ENCODE data around the gene ZSWIM6.
A peak's percentile ranks its signal among the peaks of the same experiment; 100 is the strongest.

ZSWIM6 gene

GRCh38 chr5:61293873-61294272 is 38.2 kb upstream of the ZSWIM6 start:
- Histone ChIP-seq H3K27ac (ENCODE audit: low read length) (no peak overlapping the region), H3K9me3 (ENCODE audit: control insufficient read depth in 2 of 2, low read length in 2 of 2) (no peaks in the 10 kb centered on the region), H3K4me3 (ENCODE audit: low read length in 2 of 2) (no peak overlapping the region), H3K4me1 (ENCODE audit: control insufficient read depth, insufficient read depth, low read length) (peaks cover 16% of the 10 kb centered on the region), H3K36me3 (ENCODE audit: control insufficient read depth in 2 of 2, insufficient read depth in 2 of 2, low read length in 2 of 2) (no peaks in the 10 kb centered on the region), H3K27me3 (ENCODE audit: control insufficient read depth in 1 of 2, insufficient read depth in 2 of 2, low read length in 2 of 2) (no peaks in the 10 kb centered on the region), H3K9ac (ENCODE audit: low read length in 2 of 2) (no peak overlapping the region)

DNA sequence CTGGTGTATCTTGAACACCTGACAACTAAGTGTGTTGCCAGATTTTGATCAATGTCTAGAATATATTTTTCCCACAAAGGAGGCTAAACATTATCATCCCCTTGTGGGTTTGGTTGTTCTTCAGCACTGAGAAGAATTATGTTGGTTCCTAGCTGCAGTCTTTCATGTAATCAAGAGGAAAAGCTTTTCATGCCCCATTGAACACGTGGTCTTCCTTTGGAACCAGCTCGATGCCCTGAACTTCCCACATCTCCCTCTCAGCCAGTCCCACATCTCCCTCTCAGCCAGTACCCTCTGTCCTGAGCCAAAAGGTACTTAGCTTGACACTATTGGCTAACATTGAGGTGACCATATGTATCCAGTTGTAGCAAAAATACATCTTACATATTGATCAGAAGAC is 36.7 kb upstream of the ZSWIM6 start:
- no peaks in the 10 kb centered on the region for H3K36me3 ChIP-seq (ENCODE audit: control insufficient read depth in 2 of 2, insufficient read depth in 2 of 2, low read length in 2 of 2)
- H3K4me3 ChIP-seq (ENCODE audit: low read length in 2 of 2) = no peak overlapping the region
- no peak overlapping the region for H3K9ac ChIP-seq (ENCODE audit: low read length in 2 of 2)
- no peaks in the 10 kb centered on the region for H3K9me3 ChIP-seq (ENCODE audit: control insufficient read depth in 2 of 2, low read length in 2 of 2)
- H3K4me1 ChIP-seq (ENCODE audit: control insufficient read depth, insufficient read depth, low read length) = peaks cover 22% of the 10 kb centered on the region
- H3K27ac ChIP-seq (ENCODE audit: low read length) = no peak overlapping the region
- H3K27me3 ChIP-seq (ENCODE audit: control insufficient read depth in 1 of 2, insufficient read depth in 2 of 2, low read length in 2 of 2) = no peaks in the 10 kb centered on the region

DNA sequence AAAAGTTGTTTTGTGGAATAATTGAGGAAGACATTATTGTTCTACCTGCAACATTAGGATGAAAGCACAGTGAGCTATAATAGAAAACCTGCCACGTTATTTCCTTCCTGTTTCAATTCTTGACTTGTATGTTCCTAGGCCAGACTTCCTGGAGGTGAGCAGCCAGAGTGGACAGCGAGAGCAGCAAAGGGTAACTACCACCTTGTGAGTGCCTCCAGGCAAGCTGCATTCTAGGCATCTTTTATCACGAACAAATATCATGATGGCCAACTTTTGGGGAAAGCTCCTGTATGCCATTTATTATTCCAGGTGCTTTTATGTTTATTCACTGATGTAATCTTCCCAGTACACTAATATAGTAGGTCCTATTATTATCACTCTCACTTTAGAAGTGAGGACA is 34.0 kb upstream of the ZSWIM6 start:
- Histone ChIP-seq H3K4me3 (ENCODE audit: low read length in 2 of 2) (no peak overlapping the region), H3K27me3 (ENCODE audit: control insufficient read depth in 1 of 2, insufficient read depth in 2 of 2, low read length in 2 of 2) (no peaks in the 10 kb centered on the region), H3K9ac (ENCODE audit: low read length in 2 of 2) (no peak overlapping the region), H3K4me1 (ENCODE audit: control insufficient read depth, insufficient read depth, low read length) (peaks cover 30% of the 10 kb centered on the region), H3K27ac (ENCODE audit: low read length) (no peak overlapping the region), H3K9me3 (ENCODE audit: control insufficient read depth in 2 of 2, low read length in 2 of 2) (no peaks in the 10 kb centered on the region), H3K36me3 (ENCODE audit: control insufficient read depth in 2 of 2, insufficient read depth in 2 of 2, low read length in 2 of 2) (no peaks in the 10 kb centered on the region)

- no peaks in the 10 kb centered on the region for H3K27me3 ChIP-seq (ENCODE audit: control insufficient read depth in 1 of 2, insufficient read depth in 2 of 2, low read length in 2 of 2)
- H3K27ac ChIP-seq (ENCODE audit: low read length) = peak overlapping the region; percentile 53
- peaks cover 27% of the 10 kb centered on the region for H3K4me1 ChIP-seq (ENCODE audit: control insufficient read depth, insufficient read depth, low read length)
- no peak overlapping the region for H3K9ac ChIP-seq (ENCODE audit: low read length in 2 of 2)
- H3K36me3 ChIP-seq (ENCODE audit: control insufficient read depth in 2 of 2, insufficient read depth in 2 of 2, low read length in 2 of 2) = no peaks in the 10 kb centered on the region
- H3K9me3 ChIP-seq (ENCODE audit: control insufficient read depth in 2 of 2, low read length in 2 of 2) = no peaks in the 10 kb centered on the region
- no peak overlapping the region for H3K4me3 ChIP-seq (ENCODE audit: low read length in 2 of 2)
Observed at GRCh38 chr5:61298580-61298979, 33.5 kb upstream of the ZSWIM6 start.

- Histone ChIP-seq H3K9me3 (ENCODE audit: control insufficient read depth in 2 of 2, low read length in 2 of 2) (no peaks in the 10 kb centered on the region), H3K36me3 (ENCODE audit: control insufficient read depth in 2 of 2, insufficient read depth in 2 of 2, low read length in 2 of 2) (no peaks in the 10 kb centered on the region), H3K9ac (ENCODE audit: low read length in 2 of 2) (no peak overlapping the region), H3K4me3 (ENCODE audit: low read length in 2 of 2) (no peak overlapping the region), H3K27me3 (ENCODE audit: control insufficient read depth in 1 of 2, insufficient read depth in 2 of 2, low read length in 2 of 2) (no peaks in the 10 kb centered on the region), H3K27ac (ENCODE audit: low read length) (peak overlapping the region; percentile 53), H3K4me1 (ENCODE audit: control insufficient read depth, insufficient read depth, low read length) (peaks cover 27% of the 10 kb centered on the region)
Observed at GRCh38 chr5:61299261-61299681, 32.8 kb upstream of the ZSWIM6 start.

DNA sequence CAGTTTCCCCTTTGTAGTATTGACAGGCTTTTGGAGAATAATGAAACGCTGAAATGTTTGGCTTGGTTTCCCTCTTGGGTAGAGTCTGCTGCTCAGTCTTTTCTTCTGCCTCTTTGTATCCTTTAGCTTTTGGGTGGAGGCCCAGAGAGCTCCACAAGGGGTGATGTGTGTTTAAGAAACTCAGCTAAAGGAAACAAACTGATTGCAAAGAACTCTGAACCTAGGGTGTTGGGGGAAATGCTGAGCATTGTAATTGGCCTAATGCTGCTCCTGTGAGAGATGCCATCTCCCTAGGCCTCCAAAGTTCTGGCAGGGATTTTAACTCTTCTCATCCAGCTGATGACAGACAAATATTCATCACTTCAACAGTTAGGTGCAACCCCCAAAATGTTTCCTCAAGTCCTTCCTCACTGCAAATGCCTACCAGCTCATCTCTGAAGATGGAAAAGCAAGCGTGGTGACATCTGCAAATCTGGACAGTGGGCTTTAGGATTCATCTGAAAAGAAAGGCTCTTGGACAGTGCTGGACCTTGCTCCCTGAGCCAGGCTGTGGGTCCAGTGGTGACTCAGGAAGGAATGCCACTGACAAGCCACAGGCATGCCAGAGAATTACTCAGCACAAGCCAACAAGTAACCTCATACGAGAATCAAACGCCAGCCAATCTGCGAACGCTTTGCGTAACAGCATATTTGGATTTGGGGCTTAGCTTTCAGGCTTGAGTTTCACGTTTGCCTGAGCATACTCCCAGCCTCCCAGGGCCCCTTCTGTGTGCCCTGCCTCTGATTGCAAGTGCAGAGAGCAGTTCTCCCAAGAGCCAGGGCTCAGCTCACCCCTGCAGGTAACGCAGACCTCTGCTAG is 30.5 kb upstream of the ZSWIM6 start:
- H3K9ac ChIP-seq (ENCODE audit: low read length in 2 of 2) = peak overlapping the region in 1 of 2 donors; percentile 76
- peaks cover 27% of the 10 kb centered on the region for H3K4me1 ChIP-seq (ENCODE audit: control insufficient read depth, insufficient read depth, low read length)
- H3K36me3 ChIP-seq (ENCODE audit: control insufficient read depth in 2 of 2, insufficient read depth in 2 of 2, low read length in 2 of 2) = no peaks in the 10 kb centered on the region
- no peaks in the 10 kb centered on the region for H3K9me3 ChIP-seq (ENCODE audit: control insufficient read depth in 2 of 2, low read length in 2 of 2)
- H3K27me3 ChIP-seq (ENCODE audit: control insufficient read depth in 1 of 2, insufficient read depth in 2 of 2, low read length in 2 of 2) = no peaks in the 10 kb centered on the region
- H3K4me3 ChIP-seq (ENCODE audit: low read length in 2 of 2) = peak overlapping the region in 1 of 2 donors; percentile 49
- H3K27ac ChIP-seq (ENCODE audit: low read length) = peak overlapping the region; percentile 84

DNA sequence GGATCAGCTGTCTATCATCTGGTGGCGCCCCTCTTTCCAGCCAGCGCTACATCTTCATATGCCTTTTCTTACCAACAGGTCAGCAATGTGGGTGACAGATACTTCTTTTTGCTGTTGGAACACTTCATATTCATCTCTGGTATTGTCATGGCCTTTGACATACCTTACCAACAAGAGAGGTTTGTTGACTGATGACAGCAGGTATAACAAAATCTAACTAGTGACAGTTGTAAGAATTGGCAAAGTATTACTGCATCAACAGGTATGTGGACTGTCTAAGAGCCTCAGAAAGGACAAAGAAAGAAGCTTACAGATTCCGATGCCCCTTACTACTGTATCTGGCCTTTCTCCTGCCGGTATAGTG is 29.9 kb upstream of the ZSWIM6 start:
- Histone ChIP-seq H3K27ac (ENCODE audit: low read length) (peak overlapping the region; percentile 84), H3K4me1 (ENCODE audit: control insufficient read depth, insufficient read depth, low read length) (peaks cover 27% of the 10 kb centered on the region), H3K36me3 (ENCODE audit: control insufficient read depth in 2 of 2, insufficient read depth in 2 of 2, low read length in 2 of 2) (no peaks in the 10 kb centered on the region), H3K9me3 (ENCODE audit: control insufficient read depth in 2 of 2, low read length in 2 of 2) (no peaks in the 10 kb centered on the region), H3K4me3 (ENCODE audit: low read length in 2 of 2) (peak overlapping the region in 1 of 2 donors; percentile 49), H3K9ac (ENCODE audit: low read length in 2 of 2) (peak overlapping the region in 1 of 2 donors; percentile 76), H3K27me3 (ENCODE audit: control insufficient read depth in 1 of 2, insufficient read depth in 2 of 2, low read length in 2 of 2) (no peaks in the 10 kb centered on the region)

DNA sequence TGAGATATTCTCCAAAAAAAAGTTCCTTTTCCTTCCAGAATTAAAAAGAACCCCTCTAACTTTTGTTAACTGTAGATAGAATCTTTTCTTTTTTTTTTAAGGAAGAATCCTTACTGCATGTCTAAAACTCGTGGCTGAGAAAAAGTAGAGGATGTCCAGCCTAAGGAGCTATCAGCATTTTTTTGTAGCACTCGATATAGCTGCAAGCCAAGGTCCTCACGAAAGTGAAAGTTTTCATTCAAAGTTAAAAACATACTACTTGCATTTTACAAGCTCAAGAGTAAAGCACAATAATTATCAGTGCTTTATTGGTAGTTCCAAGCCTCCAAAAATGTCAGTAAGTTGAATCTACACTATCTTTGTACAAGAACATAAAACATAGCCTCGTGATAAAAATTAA is 28.7 kb upstream of the ZSWIM6 start:
- Histone ChIP-seq H3K9ac (ENCODE audit: low read length in 2 of 2) (no peak overlapping the region), H3K9me3 (ENCODE audit: control insufficient read depth in 2 of 2, low read length in 2 of 2) (no peaks in the 10 kb centered on the region), H3K27me3 (ENCODE audit: control insufficient read depth in 1 of 2, insufficient read depth in 2 of 2, low read length in 2 of 2) (no peaks in the 10 kb centered on the region), H3K4me1 (ENCODE audit: control insufficient read depth, insufficient read depth, low read length) (peaks cover 27% of the 10 kb centered on the region), H3K36me3 (ENCODE audit: control insufficient read depth in 2 of 2, insufficient read depth in 2 of 2, low read length in 2 of 2) (no peaks in the 10 kb centered on the region), H3K4me3 (ENCODE audit: low read length in 2 of 2) (no peak overlapping the region), H3K27ac (ENCODE audit: low read length) (no peak overlapping the region)

GRCh38 chr5:61304590-61305381 is 27.3 kb upstream of the ZSWIM6 start:
- no peak overlapping the region for H3K9ac ChIP-seq (ENCODE audit: low read length in 2 of 2)
- peaks cover 18% of the 10 kb centered on the region for H3K4me1 ChIP-seq (ENCODE audit: control insufficient read depth, insufficient read depth, low read length)
- H3K27me3 ChIP-seq (ENCODE audit: control insufficient read depth in 1 of 2, insufficient read depth in 2 of 2, low read length in 2 of 2) = no peaks in the 10 kb centered on the region
- no peaks in the 10 kb centered on the region for H3K36me3 ChIP-seq (ENCODE audit: control insufficient read depth in 2 of 2, insufficient read depth in 2 of 2, low read length in 2 of 2)
- H3K4me3 ChIP-seq (ENCODE audit: low read length in 2 of 2) = no peak overlapping the region
- no peaks in the 10 kb centered on the region for H3K9me3 ChIP-seq (ENCODE audit: control insufficient read depth in 2 of 2, low read length in 2 of 2)
- H3K27ac ChIP-seq (ENCODE audit: low read length) = no peak overlapping the region

- no peak overlapping the region for H3K9ac ChIP-seq (ENCODE audit: low read length in 2 of 2)
- H3K4me3 ChIP-seq (ENCODE audit: low read length in 2 of 2) = no peak overlapping the region
- H3K27me3 ChIP-seq (ENCODE audit: control insufficient read depth in 1 of 2, insufficient read depth in 2 of 2, low read length in 2 of 2) = no peaks in the 10 kb centered on the region
- no peak overlapping the region for H3K27ac ChIP-seq (ENCODE audit: low read length)
- H3K36me3 ChIP-seq (ENCODE audit: control insufficient read depth in 2 of 2, insufficient read depth in 2 of 2, low read length in 2 of 2) = no peaks in the 10 kb centered on the region
- no peaks in the 10 kb centered on the region for H3K9me3 ChIP-seq (ENCODE audit: control insufficient read depth in 2 of 2, low read length in 2 of 2)
- peaks cover 16% of the 10 kb centered on the region for H3K4me1 ChIP-seq (ENCODE audit: control insufficient read depth, insufficient read depth, low read length)
Observed at GRCh38 chr5:61306531-61307131, 25.4 kb upstream of the ZSWIM6 start.

Data from stomach smooth muscle (tissue), 2 donors.